NCI-H748 (cell line): ENCODE measurements around the gene RPE65.
"Not testable (repeated sequence)": the region's sequence is repeated elsewhere in the genome, so short reads cannot be mapped to it uniquely, and the experiment has no call there.

Source experiments
- DNase-seq: peaks from one replicate; lab custom pipeline; 2025; ENCODE audit not compliant: unreplicated experiment; lab: John Stamatoyannopoulos, UW

RPE65 gene

DNA sequence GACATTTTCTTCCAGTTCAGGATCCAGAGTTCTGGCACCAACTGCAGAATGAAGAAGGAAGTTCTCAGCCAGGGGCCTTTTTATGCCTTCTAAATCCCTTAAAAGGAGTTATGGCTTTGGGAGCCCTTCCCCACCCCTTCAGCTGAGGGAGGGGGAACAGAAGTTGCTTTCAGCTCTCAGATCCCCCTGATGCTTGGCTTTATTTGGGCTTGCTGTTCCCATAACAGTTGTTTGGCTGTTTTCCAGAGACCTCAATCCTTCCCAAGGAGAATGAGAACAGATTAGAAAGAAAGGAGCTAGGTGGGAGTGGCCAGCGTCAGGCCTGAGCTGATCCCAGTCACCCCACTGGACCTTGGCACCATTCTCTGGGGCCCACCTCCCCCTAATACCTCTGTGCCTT, at the start of gene RPE65:
Gene RPE65 (minus strand): TSS at position 54 of the 400 bp plus-strand sequence. CDS start 49 bp downstream, at position 5.
- DNase-seq, result no peak

DNA sequence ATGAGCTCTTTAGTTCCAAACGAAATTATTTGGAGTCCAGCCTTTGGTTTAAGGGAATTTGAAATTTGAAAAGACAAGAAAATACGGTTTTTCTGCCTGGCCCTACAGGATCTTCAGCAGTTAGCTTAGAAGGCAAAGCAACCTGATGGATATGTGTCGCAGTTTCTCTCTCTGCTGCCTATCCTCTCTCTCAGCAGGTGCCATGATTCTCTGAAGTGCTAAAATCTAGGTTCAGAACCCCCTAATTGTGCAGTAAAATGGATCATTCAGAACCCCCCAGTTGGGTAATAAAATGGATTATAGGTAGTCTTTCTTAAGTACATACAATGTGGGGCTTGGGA, 47.6 kb upstream of the RPE65 start:
- no peak for DNase-seq

DNA sequence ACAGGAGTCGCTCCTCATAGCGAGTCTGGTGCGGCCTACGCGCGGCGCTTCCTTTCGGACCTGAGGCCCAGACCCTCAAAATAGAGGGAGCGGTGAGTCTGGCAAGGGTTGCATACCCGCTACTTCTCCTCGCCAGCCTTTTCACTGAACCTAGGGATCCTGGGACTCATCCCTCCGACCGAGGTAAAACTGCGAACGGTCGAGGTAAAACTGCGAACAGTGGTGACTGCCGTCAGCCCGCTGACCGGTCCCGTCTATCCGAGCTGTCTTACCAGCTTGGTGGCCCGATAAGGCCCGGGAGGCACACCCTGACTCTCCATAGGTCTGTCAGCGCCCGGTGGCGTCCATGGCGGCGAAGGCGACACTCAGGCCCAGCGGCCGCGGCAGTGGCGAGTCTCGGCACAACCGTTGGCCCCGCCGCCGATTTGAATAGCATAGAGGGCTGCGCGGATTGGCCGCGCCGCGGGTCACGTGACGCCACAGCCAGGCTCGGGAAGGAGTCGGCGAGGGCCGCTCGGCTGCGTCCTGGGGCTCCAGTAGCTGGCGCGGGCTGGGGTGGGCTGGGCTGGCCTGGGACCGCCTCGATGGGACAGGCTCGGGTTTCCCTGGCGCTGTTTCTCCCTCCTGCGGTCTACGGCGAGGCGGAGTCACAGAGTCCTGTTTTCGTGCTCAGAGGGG, 47.1 kb upstream of the RPE65 start, which contains the start of gene DEPDC1:
Gene DEPDC1 (minus strand): TSS at position 403 of the 678 bp plus-strand sequence. CDS start 83 bp downstream, at position 320.
- DNase-seq, result peak; percentile 97

DNA sequence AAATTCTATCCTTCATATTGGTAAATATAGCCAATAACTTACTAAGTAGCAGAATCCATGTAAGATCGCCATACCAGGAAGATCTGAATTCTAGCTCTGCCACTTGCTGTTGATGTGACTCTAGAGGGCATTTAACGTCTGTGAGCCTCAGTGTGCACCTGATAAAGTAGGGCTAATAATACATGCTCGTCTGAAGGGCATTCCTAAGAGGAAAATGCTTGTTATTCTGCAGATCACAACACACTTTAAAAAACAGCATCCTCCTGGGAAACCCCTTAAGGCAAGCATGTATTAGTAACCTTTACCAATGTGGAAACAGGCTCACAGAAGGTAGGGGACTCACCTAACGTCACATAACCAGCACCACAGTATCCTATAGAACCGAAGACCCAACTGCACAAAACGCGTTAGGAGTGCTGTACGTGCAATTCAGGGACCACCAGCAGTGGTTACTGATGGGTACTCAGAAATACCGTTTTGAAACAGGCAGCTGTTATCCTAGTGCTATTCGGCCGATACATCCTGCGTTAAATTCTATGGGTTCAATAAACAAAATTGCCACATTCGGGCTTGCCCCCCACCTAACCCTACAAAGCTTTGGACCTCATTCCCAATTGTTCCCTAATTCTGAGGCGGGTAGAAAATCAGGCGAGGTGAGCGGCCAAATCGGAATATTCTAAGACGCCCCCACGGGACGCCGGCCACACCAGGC, 46.4 kb upstream of the RPE65 start:
- peak; percentile 54 for DNase-seq

DNA sequence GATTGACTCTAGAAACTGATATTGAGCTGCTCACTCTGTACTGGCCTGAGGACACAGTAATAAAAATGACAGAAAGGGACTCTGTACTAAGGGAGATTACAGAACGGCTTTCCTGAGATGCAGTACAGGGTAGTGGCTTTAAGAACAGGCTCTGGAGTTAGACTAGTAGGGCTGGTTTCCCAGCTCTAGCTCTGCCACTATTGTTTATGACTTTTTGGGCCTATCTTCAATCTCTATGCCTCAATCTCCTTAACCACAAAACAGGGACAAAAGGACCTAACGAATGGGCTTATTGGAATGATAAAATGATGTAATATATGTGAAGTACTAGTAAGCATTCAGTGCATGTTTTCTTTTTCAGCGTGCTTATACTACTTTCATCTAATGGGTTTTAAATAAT, 45.8 kb upstream of the RPE65 start:
- peak; percentile 34 for DNase-seq

DNA sequence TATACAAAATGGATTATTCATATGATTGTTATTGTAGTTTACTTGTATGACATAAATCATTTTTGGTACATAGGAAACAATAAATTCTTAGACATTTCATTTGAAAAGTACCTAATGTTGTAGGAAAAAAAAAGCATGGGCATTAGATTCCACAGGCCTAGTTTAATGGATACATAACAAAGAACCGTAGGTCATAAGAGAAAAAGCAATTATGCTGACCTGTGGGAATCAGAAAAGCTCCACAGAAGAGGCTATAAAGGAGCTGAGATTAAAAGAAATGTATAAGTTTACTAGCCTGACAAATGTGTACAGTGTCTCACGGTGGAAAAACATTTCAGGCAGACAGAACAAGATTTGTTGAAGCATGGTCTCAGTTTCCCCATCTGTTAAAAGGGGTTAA, 43.4 kb upstream of the RPE65 start:
- DNase-seq, result no peak

DNA sequence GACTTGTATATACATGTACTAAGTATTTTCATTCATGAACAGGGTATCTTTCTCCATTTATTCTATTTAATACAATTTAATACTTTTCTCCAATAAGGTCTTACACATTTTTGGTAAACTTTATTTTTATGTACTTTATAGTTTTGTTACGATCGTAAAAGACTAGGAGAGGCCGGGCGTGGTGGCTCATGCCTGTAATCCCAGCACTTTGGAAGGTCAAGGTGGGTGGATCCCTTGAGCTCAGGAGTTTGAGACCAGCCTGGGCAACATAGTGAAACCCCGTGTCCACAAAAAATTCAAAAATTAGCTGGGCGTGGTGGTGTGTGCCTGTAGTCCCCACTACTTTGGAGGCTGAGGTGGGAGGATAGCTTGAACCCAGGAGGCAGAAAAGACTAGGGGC, 42.5 kb upstream of the RPE65 start:
- DNase-seq, result not testable (repeated sequence)

DNA sequence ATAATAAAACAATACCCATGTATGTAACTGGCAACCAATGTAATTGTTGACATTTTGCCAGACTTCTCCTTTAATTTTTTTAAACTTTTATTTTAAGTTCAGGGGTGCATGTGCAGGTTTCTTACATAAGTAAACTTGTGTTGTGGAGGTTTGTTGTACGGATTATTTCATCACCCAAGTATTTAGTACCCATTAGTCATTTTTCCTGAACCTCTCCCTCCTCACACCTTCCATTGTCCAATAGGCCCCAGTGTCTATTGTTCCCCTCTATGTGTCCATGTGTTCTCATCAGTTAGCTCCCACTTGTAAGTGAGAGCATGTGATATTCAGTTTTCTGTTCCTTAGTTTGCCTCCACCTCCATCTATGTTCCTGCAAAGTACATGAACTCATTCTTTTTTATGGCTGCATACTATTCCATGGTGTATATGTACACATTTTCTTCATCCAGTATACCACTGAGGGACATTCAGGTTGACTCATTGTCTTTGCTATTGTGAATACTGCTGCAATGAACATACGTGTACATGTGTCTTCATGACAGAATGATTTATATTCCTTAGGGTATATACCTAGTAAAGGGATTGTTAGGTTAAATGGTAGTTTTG, 40.4 kb upstream of the RPE65 start:
- DNase-seq, result no peak

DNA sequence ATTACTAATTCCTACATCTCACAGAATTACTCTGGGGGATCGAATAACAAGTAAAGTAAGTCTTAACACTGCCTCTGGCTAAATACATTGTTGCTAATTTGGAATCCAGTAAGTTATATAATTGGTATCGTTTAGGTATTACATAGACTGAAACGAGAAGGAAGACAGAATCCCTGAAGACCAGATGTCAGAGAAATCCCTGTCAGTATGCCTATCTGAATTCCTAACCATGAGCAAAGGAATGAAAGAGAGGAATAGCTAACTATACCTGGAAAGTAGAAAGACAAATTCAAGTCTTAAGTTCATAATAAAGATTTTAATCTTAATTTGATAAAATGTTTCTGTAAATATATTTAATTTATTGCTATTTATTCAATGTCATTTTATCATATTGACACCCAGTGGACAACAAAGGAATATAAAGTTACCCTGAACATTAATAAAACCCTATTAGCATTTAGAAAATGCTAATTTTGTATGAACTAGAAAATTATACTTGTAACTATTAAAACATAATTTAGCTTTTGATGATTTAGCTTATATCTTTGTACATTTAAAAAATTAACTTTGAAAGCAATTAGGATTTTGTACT, 35.8 kb upstream of the RPE65 start:
- DNase-seq, result no peak

DNA sequence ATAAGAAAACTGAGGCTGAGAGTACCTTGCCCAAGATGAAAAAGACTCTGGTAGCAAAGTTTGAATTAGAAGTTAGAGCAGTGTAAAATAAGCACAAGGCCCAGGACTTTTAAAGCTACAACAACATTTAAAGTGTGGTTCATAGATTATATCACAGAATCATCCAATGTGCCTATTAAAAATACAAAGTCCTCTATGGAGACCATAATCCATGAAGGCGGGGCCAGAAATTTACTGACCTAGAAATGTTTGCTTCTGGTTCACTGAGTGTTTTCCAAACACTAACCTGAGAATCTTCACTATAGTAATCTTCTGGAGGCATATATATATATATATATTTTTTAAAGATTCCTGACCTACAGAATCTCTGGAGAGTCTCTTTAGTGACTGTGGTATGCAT, 34.9 kb upstream of the RPE65 start:
- no peak for DNase-seq

DNA sequence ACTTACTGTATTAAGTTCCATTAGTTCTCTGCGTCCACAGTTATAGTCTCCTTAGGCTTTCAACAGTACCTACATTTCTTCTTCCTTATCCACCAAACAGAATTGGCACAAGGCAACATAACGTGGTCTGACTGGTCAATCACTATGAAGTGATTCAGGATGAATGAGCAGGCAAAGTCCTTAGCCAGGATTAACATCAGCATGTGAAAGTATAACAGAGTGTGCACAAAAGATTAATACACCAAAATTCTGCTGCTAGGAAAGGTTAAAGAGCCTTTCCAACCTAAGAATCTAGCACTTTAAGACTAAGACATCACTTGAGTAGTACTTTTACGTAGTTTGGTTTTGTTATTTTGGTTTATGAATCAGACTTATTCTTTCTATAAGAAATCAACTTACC, 31.3 kb upstream of the RPE65 start:
- no peak for DNase-seq

DNA sequence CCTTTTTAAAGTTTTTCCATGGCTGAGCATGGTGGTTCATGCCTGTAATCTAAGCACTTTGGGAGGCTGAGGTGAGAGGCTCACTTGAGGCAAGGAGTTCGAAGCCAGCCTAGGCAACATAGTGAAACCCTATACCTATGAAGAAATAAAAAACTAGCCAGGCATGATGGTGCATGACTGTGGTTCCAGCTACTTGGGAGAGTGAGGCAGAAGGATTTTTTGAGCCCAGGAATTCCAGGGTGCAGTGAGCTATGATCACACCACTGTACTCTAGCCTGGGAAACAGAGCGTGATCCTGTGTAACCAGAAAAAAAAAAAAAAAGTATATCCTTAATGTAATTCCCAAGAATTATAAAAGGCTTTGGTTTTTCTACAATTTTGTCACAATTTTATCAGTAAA, 29.7 kb upstream of the RPE65 start:
- no peak for DNase-seq

DNA sequence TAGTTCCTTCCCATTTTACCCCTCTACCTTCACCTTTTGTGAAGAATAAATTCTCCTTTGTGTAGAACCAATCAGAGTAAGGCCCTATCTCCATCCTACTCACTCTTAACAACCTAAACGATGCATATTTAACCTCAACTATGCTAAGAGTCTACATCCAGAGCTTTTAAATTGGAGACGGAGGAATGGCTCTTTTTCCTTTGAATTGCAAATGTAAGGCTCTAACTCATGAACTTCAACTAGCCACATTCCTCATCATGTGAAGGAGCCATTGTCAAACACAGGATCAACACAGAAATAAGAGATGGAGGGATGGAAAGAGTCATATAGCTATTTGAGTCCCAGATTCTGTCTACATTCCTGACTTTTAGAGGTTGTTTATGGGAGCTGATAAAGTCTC, 28.9 kb upstream of the RPE65 start:
- no peak for DNase-seq

DNA sequence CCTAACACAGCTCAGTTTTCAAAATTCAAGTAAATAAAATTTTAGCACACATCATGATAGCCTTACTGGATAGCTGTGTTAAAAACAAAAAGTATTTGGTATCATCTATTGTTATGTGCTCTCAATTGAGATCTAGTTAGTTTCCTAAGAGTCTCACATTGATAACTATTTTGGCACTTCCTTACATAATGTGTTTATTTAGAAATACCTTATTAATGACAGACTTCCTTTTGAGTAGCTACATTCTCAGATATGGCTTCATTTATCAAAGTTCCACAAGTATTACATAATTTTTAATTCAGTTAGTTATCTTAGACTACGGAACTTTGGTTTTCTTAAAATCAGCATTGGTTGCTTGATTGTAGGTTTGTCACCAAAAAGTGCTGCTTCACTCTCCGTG, 26.9 kb upstream of the RPE65 start:
- DNase-seq, result not testable (repeated sequence)

DNA sequence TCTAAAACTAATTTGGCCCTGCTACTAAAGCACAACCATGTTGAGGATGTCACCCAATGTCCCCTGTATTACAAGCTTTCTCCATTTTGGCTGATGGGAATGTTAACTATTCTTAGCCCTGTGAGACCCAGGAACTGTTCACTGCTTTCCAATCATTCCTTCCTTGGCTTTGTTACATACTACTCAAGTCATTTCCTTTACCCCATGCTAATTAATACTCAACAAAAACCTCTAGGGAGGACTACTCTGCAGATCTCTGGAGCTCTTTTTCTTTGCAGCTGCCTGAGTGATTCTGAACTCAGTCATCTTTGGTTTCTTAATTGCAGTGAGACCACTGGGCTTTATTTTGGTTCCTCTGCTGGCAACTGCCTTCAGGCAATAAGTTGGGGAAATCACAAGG, 23.3 kb upstream of the RPE65 start:
- no peak for DNase-seq

DNA sequence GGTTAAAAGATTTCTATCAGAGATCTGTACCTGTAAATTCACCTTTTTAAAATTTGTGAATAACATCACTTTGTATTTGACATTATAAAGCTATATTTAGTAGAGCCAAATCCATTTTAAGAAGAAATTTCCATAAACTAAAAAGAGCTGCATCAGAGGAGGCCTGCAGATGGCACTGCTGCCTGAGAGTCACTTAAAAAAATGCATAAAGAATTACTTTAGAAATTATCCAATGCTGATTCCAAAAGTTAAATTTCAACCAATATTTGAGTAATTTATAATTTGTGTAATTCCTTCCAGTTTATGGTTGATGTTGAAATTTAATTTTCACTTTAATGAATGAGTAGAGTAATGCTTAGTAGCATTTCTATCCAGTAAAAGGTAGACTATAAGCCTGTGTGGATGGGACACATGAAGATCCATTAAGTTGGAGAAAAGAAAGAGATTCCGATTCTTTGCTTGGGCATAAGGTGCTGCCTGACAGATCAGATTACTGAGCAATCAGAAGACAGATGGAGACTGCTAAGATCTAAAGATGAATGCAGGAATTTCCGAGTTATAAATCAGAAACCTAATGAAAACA, 20.7 kb upstream of the RPE65 start:
- DNase-seq, result peak; percentile 21

DNA sequence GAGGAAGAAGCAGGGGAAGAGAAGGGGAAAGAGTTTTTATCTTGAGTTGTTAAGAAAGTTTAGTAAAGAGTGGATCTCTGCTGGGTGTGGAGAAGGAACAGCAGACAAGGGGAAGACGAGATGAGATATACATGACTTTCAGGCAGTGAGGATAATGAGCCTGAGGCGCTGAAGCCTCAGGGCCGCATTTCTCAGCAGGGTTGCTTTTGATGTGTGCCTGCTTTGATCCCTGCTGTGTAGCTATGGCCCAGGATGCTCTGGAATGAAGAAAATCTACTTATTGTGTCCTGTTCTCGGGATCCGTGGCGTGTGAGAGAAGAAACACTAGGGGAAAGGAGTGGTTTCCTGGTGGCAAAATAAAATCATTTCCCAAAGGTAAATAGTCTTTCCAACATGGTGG, 15.1 kb upstream of the RPE65 start:
- no peak for DNase-seq

DNA sequence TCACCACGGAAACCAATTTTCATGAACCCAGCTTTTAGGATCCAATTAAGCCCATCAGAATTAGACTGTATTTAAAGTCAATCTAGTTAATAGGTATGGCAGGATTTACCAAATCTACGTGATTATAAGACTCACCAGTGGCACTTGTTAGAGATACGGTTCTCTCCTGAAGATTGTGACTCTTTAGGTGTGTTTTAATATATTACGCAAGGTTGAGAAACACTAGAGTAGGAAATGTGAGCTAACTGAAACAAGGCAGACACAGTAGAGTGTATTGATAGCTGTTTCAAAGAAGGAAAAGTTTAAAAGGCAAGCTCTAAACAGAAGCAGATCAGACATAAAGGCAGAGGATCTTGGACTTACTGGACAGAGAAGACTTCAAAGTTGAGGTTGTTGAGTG, 11.2 kb upstream of the RPE65 start:
- no peak for DNase-seq

DNA sequence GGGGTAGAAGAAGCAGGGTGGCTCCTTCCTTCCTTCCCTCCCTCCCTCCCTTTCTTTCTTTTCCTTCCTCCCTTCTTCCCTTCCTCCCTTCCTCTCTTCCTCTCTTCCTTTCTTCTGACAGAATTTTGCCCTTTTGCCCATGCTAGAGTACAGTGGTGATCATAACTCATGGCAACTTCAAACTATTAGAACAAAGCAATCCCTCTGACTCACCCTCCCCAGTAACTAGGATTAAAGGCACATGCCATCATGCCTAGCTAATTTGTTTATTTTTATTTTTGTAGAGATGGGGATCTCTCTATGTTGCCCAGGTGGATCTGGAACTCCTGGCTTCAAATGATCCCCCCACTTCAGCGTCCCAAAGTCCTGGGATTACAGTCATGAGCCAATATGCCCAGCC, 10.0 kb upstream of the RPE65 start:
- no peak for DNase-seq

DNA sequence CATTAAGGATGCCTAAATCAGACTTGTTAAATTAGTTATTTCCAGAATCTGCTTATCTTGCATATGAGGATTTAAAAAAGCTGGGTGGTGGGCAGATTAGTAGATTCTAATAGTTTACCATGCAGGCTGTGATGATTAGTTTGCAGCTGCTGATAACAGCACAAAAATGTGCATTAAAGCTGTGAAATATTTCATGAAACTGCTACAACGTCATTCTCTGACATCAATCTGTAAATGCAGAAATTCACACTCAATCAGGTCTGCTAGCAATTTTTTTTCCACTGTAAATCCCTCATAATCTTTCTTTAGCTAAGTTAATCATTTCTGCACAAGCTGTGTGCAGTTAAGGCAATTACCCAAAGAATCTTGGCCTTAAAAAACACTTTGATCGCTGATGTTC, 9.3 kb upstream of the RPE65 start:
- DNase-seq, result no peak

DNA sequence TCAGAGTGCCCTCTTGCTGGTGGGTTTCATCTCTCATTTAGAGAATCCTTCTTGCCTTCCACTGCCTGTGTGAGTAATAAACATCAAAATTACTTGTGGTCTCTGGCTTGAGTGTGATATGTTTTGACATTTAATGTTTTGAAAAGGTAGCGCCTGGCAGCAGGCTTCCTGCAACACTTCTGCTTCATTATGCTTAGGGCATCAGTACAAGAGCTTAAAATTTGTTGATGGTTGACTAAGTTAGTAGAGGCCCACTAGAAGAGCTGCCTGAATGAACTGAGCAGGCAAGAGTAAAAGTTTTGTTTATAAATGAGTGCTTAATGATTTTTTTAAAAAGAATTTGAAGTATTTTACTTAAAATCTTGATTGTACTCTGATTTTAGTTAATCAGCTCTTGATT, 6.4 kb upstream of the RPE65 start:
- no peak for DNase-seq

DNA sequence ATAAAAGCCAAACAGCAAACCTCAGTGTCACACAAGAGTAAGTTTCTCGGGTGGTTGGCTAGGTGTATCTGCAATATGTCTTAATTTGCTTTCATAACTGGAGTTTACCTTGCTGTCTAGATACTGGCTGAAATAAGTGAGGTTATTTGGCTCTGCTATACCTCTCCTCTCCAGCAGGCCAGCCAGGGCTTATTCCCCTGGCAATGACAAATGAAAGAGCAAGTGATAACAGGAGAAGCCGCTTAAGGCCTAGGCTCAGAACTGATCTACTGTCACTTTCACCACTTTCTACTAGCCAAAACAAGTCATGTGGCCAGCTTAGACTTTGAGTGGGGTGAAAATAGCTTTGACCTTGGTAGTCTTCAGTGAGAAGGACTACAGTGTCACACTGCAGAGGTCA, 4.8 kb upstream of the RPE65 start:
- no peak for DNase-seq
